BJ (cell line): ENCODE data around the gene MCU. TPM values are rescaled to one million over a fixed set of nuclear protein-coding genes. Genes with fewer than 3 reads are reported as not detected.
"Not testable (repeated sequence)": the region's sequence is repeated elsewhere in the genome, so short reads cannot be mapped to it uniquely, and the experiment has no call there.

Experiments
- CTCF ChIA-PET: fragments of 350-600 bp; formaldehyde crosslinking; extraction: SDS; loops from one replicate; lab custom pipeline; 2021; ENCODE audit warnings: antibody characterized with exemption, inconsistent platforms; lab: Yijun Ruan, JAX
- POLR2A ChIA-PET: fragments of 300-600 bp; sonication (Branson Sonifier 250); formaldehyde crosslinking; extraction: SDS; loops from one replicate; lab custom pipeline; 2021; ENCODE audit warnings: antibody characterized with exemption; lab: Charles Lee
- DNase-seq: peaks from one replicate; pipeline ENCODE4 v3.0.0-alpha.2; 2011; ENCODE audit warnings: low read depth
- H3K27me3 ChIP-seq: 2 replicates; pipeline ENCODE4 v1.6.0; 2011; ENCODE audit warnings: low read length; ENCODE audit not compliant: control insufficient read depth, insufficient read depth
- H3K36me3 ChIP-seq: 2 replicates; pipeline ENCODE4 v1.5.1; 2011; ENCODE audit warnings: low read length; ENCODE audit not compliant: control insufficient read depth, insufficient read depth
- H3K4me3 ChIP-seq: 2 replicates; pipeline ENCODE4 v1.5.1; 2011; ENCODE audit warnings: low read depth, mild to moderate bottlenecking, control low read depth, low read length
- polyA plus RNA-seq: library from polyadenylated mRNA; depleted of rRNA; stranded (reverse); fragments of >200 nt; gene quantifications from 2 replicates; pipeline ENCODE4 v1.2.3, GENCODE V29; 2011
- TF ChIP-seq, protein P1 (sequence below): IDR thresholded peaks from 2 replicates; pipeline ENCODE4 v1.5.1; 2011; ENCODE audit warnings: low read depth, mild to moderate bottlenecking, control low read depth, inconsistent platforms, low read length, moderate library complexity; ENCODE audit not compliant: insufficient read depth

Gene MCU
- polyA plus RNA-seq, 1 experiment: 78.7 TPM

DNA sequence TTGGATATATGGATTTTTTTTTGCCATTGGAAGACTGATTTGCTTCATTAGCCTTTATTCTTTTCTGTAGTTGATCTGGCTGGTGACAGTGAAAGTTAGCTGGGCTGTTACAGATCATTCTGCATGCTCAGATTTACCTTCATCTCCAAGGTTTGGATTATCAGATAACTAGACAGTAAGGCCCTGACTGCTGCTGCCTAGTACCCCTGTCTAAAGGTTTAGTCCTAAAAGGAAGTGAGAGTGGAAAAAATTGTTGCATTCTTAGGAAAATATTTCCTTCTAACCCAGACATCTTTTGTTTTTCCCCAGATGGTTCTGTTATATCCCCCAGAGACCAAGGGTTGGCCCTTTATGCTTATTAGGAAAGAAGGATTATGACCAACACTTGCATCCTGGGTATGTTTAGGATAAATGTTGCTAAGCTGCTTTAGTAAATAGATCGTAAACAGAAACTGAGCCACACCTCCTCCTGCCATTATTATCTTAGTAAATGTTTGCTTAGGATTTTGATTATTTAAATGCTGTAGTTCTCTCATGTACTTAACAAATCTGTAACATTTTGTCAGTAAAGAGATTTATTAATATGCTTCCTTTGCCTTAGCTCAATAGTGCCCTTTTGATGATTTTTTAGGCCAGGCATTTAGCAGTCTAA is 44.4 kb downstream of the MCU start:
- ChIA-PET CTCF (interaction anchor here (1.0 kb wide), 1 partner anchor 24 kb away, joined by 3 read pairs; no protein-coding TSS in a partner anchor), POLR2A (no interaction called here)
- Histone ChIP-seq H3K4me3 (no peak overlapping the region), H3K36me3 (no peaks in the 10 kb centered on the region), H3K27me3 (no peaks in the 10 kb centered on the region)
- DNase-seq: peak; percentile 32
- TF ChIP-seq, protein P1, sequence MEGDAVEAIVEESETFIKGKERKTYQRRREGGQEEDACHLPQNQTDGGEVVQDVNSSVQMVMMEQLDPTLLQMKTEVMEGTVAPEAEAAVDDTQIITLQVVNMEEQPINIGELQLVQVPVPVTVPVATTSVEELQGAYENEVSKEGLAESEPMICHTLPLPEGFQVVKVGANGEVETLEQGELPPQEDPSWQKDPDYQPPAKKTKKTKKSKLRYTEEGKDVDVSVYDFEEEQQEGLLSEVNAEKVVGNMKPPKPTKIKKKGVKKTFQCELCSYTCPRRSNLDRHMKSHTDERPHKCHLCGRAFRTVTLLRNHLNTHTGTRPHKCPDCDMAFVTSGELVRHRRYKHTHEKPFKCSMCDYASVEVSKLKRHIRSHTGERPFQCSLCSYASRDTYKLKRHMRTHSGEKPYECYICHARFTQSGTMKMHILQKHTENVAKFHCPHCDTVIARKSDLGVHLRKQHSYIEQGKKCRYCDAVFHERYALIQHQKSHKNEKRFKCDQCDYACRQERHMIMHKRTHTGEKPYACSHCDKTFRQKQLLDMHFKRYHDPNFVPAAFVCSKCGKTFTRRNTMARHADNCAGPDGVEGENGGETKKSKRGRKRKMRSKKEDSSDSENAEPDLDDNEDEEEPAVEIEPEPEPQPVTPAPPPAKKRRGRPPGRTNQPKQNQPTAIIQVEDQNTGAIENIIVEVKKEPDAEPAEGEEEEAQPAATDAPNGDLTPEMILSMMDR: no peak

DNA sequence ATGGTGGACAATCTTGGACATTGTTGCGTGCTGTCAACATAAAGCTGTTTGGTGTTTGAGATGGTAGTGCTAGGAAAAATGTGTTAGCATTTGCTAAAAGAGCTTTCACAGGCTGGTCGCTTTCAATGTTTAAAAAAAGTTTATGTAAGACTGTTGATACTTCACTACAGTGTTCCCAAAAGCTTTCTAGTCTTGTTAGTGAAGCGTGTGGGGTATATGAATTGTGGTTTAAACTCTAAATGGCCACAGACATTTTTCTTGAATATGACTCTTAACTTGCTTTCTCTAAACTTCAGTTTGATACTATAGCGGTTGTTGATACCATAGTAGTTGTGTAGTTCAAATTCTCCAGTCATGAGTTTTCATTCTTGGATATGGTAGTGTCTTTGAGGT is 44.9 kb downstream of the MCU start:
- no peaks in the 10 kb centered on the region for H3K27me3 ChIP-seq
- TF ChIP-seq, protein P1: no peak
- no peak for DNase-seq
- ChIA-PET CTCF (interaction anchor here (1.0 kb wide), 1 partner anchor 25 kb away, joined by 3 read pairs; no protein-coding TSS in a partner anchor), POLR2A (no interaction called here)
- no peak overlapping the region for H3K4me3 ChIP-seq
- no peaks in the 10 kb centered on the region for H3K36me3 ChIP-seq

DNA sequence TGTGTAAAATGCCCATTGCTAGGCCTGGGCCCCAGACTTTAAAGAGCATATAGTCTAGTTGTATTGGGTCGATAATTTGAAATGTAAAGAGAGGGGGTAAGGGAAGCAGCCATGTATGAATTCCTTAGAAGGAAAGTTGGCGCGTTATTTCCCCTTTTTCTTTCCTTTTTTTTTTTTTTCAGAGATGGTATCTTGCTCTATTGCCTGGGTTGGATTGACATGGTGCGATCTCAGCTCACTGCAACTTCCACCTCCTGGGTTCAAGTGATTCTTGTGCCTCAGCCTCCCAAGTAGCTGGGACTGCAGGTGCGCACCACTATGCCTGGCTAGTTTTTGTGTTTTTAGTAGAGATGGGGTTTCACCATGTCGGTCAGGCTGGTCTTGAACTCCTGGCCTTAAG is 45.4 kb downstream of the MCU start:
- POLR2A ChIA-PET, DNase-seq, H3K27me3 ChIP-seq, H3K4me3 ChIP-seq, H3K36me3 ChIP-seq: not testable (repeated sequence)
- CTCF ChIA-PET: interaction anchor here (0.7 kb wide), 1 partner anchor 18 kb away, joined by 3 read pairs; no protein-coding TSS in a partner anchor

DNA sequence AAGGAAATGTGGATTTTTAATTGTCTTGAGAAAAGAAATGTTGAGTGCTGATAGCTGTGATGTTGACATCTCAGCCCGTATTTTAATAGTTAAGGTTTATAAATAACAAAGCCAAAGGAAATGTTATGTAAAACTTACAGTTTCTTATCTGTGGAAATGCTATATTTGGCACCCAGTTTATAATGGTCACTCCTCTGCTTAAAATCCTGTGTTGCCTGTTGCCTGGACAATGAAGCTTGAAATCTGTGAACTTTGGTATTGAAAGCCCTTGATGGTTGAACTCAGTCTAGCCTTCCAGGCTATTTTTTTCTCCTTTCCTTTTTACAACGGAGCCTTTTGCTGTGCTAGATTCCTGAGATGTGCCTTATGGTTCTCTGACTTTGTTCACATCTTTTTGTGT is 46.5 kb downstream of the MCU start:
- no peak for DNase-seq
- Histone ChIP-seq H3K36me3 (no peaks in the 10 kb centered on the region), H3K27me3 (no peaks in the 10 kb centered on the region), H3K4me3 (no peak overlapping the region)
- ChIA-PET POLR2A (no interaction called here), CTCF (interaction anchor here (1.5 kb wide), 1 partner anchor 375 kb away, joined by 4 read pairs; no protein-coding TSS in a partner anchor)
- TF ChIP-seq, protein P1: no peak

DNA sequence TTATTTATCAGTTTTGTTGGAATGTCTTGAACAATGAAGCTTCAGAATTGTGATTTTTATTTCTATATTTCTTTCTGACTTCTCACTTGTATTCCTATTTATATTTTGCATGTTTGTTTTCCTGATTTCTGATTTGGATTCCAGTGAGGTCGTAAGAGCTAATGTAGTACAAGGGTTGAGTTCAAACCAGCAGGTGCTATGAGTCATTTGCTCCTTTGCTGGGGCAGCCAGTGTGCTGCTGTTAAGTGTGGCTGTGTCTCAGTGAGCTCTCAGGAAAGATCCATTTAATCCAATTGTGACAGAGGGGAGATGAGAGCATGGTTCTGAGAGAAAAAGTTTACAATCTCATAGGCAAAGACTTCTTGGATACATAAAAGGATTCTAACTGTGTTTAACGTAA is 48.6 kb downstream of the MCU start:
- no peak for DNase-seq
- POLR2A ChIA-PET: interaction anchor here (0.6 kb wide), 1 partner anchor 260 kb away, joined by 9 read pairs; no protein-coding TSS in a partner anchor
- CTCF ChIA-PET: interaction anchor here (1.0 to 1.1 kb wide), 2 partner anchors 47 to 93 kb away, joined by 3 read pairs; no protein-coding TSS in a partner anchor
- H3K36me3 ChIP-seq: no peaks in the 10 kb centered on the region
- H3K4me3 ChIP-seq: no peak overlapping the region
- TF ChIP-seq, protein P1: no peak
- H3K27me3 ChIP-seq: no peaks in the 10 kb centered on the region
